CD4-positive, alpha-beta T cell treated with Interleukin-4 for 1 hour (primary cell): Measurements from ENCODE around the gene HEXIM2.
A peak's percentile ranks its signal among the peaks of the same experiment; 100 is the strongest.

Experiments used
- DNase-seq, 2 donors: peaks; one replicate each; pipeline ENCODE4 v3.0.0-alpha.2; 2020 to 2022

HEXIM2 gene

GRCh38 chr17:45171338-45172231, 9.9 kb downstream of the HEXIM2 start:
- DNase-seq, result no peak

GRCh38 chr17:45172232-45172540, 10.5 kb downstream of the HEXIM2 start:
- no peak for DNase-seq

DNA sequence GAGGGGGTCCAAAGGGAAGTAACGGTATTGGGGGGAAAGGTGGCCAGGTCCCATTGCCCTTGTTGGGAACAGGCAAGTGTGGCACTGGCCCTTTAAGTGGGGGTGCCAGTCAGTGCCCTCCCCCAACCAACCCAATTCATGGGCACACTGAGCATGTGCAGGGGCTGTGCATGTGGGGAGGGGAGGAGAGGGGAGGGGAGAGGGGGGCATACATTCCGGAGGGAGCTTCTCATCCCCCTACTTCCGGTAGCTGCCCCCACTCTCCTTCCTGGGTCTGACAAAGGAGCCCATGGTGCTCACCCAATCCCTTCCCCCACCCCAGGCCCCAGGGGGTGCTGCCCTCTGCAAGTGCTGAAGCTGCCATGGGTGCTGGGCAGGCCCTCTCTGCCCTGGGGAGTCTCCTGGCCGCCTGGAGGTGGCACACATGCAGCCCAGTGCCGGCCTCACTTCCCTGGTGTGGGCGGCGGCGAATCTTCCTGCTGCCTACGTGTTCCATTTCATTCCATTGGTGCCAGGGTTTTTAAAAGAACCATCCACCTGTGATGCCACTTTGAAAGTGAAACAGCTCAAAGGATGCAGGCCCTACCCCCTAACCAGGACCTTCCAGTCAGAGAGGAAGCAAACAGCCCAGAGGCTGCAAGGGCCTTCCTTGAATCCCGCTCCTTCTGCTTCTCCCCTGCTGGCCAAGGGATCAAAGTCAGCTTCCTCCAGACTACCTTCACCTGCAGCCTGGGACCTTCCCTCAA, 11.0 kb downstream of the HEXIM2 start:
- peak; percentile 35 to 60 for DNase-seq

GRCh38 chr17:45175759-45176115, 14.1 kb downstream of the HEXIM2 start:
- no peak for DNase-seq

DNA sequence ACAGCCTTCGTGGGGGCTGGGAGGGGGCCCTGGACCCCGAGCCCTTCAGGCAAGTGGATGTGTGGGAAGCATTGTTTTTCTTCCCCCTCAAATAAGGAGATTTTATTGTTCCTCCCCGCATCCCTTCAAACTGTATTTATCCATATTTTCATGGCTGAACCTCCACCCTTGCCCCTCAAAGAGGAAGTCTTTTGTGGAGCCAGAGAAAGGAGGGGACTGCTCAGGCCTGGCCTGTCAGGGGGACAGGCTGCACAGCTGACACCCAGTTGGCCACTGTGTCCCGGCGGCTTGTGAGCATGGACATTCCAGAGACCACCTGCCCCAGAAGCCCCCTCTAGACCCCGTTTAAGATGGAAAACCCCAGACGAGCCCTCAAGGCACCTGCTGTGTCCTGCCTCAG, 15.9 kb downstream of the HEXIM2 start:
- no peak for DNase-seq

GRCh38 chr17:45184144-45184543, 22.5 kb downstream of the HEXIM2 start:
- DNase-seq, result no peak

- no peak for DNase-seq
These were observed 25.2 kb downstream of the HEXIM2 start for GRCh38 chr17:45186801-45187354.

DNA sequence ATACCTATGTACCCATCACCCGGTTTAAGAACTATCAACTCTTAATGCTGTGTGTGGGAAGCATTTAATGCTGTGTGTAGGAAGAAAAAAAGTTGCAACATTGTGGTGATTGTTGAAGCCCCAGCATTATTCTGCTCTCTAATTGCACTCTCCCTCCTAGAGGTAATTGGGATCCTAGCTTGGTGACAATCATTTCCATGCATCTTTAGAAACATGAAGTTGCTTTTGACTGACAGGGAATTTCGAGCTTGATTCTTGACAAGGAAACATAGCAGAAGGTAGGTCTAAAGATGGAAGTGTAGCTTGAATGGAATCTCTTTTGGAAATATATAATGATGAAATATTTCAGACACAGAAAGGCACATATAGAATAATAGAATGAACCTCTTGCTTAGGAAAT, 27.3 kb downstream of the HEXIM2 start:
- DNase-seq, result no peak

DNA sequence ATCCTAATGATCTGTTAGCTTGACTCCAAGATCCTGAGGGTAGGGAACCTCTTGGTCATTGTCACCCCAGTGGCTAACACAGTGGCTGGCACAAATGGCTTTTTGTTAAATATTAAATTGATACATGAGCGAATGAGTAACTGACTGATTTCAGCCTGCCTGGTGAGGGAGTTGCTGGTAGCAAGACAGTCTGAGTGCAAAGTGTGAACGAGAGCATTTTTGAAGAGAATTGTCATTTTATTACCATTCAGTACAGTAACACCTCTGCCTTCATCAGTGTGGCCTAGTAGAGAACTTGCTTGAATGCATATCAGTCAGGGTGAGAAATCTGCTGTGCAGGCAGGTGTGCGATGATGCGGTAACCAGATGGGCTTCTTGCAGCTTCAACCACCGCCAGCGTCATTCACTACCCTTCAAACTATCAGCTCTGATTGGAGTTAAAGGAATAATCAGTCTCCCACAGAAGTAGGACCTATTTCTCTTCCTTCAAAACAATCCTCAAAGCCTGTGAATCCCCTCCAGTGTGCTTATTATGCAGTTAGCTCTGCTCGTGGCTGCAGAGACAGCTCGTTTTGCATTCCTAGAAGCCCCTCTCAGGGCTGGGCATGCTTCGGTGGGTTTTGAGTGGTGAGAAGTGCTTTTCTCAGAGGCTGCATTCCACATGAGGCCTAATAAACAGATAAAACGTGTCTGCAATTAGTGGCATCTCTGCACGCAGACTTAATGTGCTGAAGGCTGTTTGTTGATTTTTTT, 29.0 kb downstream of the HEXIM2 start:
- no peak for DNase-seq

DNA sequence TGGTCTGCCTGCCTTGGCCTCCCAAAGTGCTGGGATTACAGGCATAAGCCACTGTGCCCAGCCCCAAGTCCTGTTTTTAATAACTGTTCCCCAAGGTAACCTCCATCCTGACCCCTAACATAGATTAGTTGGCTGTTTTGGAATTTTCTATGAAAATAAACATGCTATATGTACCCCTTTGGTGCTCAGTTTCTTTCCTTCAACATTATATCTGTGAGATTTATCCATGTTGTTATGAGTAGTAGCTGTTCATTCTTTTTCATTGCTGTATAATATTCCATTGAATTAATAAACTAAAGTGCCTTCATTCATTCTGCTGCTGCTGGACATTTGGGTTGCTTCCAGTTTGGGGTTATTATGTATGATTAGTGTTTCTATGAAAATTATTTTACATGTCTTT, 33.7 kb downstream of the HEXIM2 start:
- no peak for DNase-seq

GRCh38 chr17:45197108-45197507, 35.4 kb downstream of the HEXIM2 start:
- no peak for DNase-seq

GRCh38 chr17:45197555-45198334, 36.1 kb downstream of the HEXIM2 start:
- DNase-seq, result peak; percentile 85 to 86

- DNase-seq, result no peak
These were observed 39.0 kb downstream of the HEXIM2 start for GRCh38 chr17:45200701-45201100.

DNA sequence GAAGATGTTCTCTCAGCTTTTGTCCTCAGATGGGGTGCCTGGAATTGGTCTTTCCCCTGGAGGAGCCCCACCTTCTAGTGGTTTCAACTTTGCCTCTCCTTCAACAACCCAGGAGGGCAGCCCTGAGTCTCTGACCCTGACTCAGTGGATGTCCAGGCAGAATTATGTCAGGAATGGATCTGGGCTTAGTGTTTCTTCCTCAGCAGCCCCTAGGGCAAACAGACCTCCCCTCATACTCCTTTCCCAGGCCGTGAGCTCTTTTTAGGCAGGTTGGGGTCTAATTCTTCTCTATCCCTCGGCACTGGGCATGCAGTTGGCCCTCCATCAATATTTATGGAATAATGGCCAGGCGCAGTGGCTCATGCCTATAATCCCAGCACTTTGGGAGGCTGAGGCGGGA, 39.8 kb downstream of the HEXIM2 start:
- no peak for DNase-seq

GRCh38 chr17:45201880-45202279, 40.2 kb downstream of the HEXIM2 start:
- peak in 1 of 2 donors; percentile 39 for DNase-seq

GRCh38 chr17:45218895-45219661, 57.4 kb downstream of the HEXIM2 start:
- DNase-seq, result peak; percentile 82 to 88
